ENCODE results near the gene AGTRAP. TPM values are rescaled to one million over a fixed set of nuclear protein-coding genes. Genes with fewer than 3 reads are reported as not detected.

AGTRAP gene
- total RNA-seq, 2 experiments from 2014 or later = 8.9 to 9.4 TPM

DNA sequence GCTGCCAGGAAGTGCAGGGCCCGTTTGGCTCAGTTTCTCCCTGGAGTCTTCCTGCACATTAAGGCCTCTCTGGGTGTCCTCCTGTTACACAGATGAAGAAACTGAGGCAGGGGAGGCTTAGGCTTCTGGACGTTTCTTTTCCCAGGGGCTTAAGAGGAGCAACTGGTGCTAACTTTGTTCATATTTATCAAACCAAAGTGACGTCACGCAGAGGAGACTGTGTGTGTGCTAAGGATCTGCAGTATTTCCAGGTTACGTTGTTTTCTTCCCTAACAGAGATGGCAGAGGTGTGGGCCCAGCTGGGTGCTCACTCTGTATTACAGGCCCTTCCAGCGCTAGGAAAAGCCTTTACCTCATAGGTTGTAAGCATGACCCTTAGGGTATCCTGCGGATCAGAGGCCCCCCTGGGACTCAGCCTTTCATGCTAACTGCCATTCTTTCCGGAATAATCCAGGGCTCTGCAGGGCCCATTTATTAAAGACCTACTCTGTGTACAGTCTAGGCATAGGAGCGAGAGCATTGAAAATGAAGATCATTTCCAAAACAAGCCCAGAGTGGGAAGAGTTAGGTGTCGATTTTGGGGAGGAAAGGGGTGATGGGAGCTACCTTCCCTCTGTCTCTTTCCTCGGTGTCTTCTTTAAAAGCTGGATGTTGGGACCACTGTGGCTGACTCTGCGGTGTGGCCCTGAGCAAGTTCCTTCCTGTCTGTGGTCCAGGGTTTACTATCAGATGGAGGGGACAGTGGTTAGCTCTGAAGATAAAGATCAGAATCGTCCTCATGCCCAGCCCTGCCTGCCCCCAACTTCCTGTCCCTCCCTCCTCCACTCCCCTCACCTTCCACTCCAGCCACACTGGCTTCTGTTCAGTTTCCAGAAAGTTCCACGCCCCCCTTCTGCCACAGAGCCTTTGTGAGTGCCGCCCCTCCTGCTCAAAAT is 4.6 kb downstream of the AGTRAP start:
- Mint-ChIP-seq H3K36me3 (ENCODE audit: low read depth) (no peaks in the 10 kb centered on the region), H3K27me3 (no peaks in the 10 kb centered on the region), H3K9me3 (no peaks in the 10 kb centered on the region), H3K4me1 (ENCODE audit: low read depth) (peaks cover 44% of the 10 kb centered on the region), H3K4me3 (no peak overlapping the region), H3K27ac (peak overlapping the region; percentile 55)
- POLR2A ChIA-PET = interaction anchor here (1.0 to 1.5 kb wide), 4 partner anchors 10 to 167 kb away, joined by 3 to 7 read pairs (median 4); no protein-coding TSS in a partner anchor
- peak; percentile 59 for DNase-seq
- ATAC-seq = peak; percentile 48
- CTCF ChIA-PET = interaction anchor here (0.9 to 1.4 kb wide), 2 partner anchors 90 to 95 kb away, joined by 4 read pairs; no protein-coding TSS in a partner anchor
- intact Hi-C loops (cut with micrococcal nuclease) = no loop called here
- TF ChIP-seq CTCF (IDR thresholded peaks at IDR 0.05) = no peak

- no peaks in the 10 kb centered on the region for H3K9me3 Mint-ChIP-seq
- ATAC-seq (no peak), DNase-seq (no peak)
- H3K4me3 Mint-ChIP-seq = no peak overlapping the region
- H3K36me3 Mint-ChIP-seq (ENCODE audit: low read depth) = peaks cover 2% of the 10 kb centered on the region
- TF ChIP-seq CTCF (IDR thresholded peaks at IDR 0.05) = no peak
- H3K27ac Mint-ChIP-seq = no peak overlapping the region
- POLR2A ChIA-PET = interaction anchor here (1.0 to 1.1 kb wide), 2 partner anchors 68 to 76 kb away, joined by 3 read pairs; no protein-coding TSS in a partner anchor
- intact Hi-C loops (cut with micrococcal nuclease) = no loop called here
- H3K27me3 Mint-ChIP-seq = no peaks in the 10 kb centered on the region
- H3K4me1 Mint-ChIP-seq (ENCODE audit: low read depth) = peaks cover 44% of the 10 kb centered on the region
- CTCF ChIA-PET = interaction anchor here (1.4 kb wide), 1 partner anchor 96 kb away, joined by 4 read pairs; no protein-coding TSS in a partner anchor
Observed at GRCh38 chr1:11741482-11741881, 5.5 kb downstream of the AGTRAP start.

- DNase-seq (no peak), ATAC-seq (no peak)
- Mint-ChIP-seq H3K9me3 (no peaks in the 10 kb centered on the region), H3K27me3 (no peaks in the 10 kb centered on the region), H3K27ac (no peak overlapping the region), H3K4me3 (no peak overlapping the region), H3K36me3 (ENCODE audit: low read depth) (peaks cover 2% of the 10 kb centered on the region), H3K4me1 (ENCODE audit: low read depth) (peaks cover 40% of the 10 kb centered on the region)
- no peak for TF ChIP-seq CTCF (IDR thresholded peaks at IDR 0.05)
- intact Hi-C loops (cut with micrococcal nuclease) = no loop called here
- CTCF ChIA-PET = interaction anchor here (1.0 kb wide), 1 partner anchor 23 kb away, joined by 3 read pairs; no protein-coding TSS in a partner anchor
- POLR2A ChIA-PET = no interaction called here
Observed at GRCh38 chr1:11741919-11742558, 6.1 kb downstream of the AGTRAP start.

GRCh38 chr1:11744287-11744686 is 8.4 kb downstream of the AGTRAP start:
- Mint-ChIP-seq H3K4me1 (ENCODE audit: low read depth) (peaks cover 35% of the 10 kb centered on the region), H3K27ac (no peak overlapping the region), H3K36me3 (ENCODE audit: low read depth) (peaks cover 2% of the 10 kb centered on the region), H3K9me3 (no peaks in the 10 kb centered on the region), H3K4me3 (no peak overlapping the region), H3K27me3 (no peaks in the 10 kb centered on the region)
- POLR2A ChIA-PET = interaction anchor here (0.7 kb wide), 1 partner anchor 166 kb away, joined by 3 read pairs; no protein-coding TSS in a partner anchor
- CTCF ChIA-PET = no interaction called here
- DNase-seq (no peak), ATAC-seq (no peak)
- intact Hi-C loops (cut with micrococcal nuclease) = no loop called here
- TF ChIP-seq CTCF (IDR thresholded peaks at IDR 0.05) = no peak

Data from activated CD8-positive, alpha-beta T cell treated with anti-CD3 and anti-CD28 coated beads for 36 hours (primary cell).